GM12878 (cell line): ENCODE results near the gene ACACA. TPM values are rescaled to one million over a fixed set of nuclear protein-coding genes. Genes with fewer than 3 reads are reported as not detected.

Experiments
- ASH2L ChIP-seq: fragments of 300-600, 200-600 bp; sonication (generic); IDR thresholded peaks from 2 replicates; pipeline ENCODE4 v1.6.1; 2017; ENCODE audit warnings: low read depth, mild to moderate bottlenecking, borderline replicate concordance
- CBFB ChIP-seq: IDR thresholded peaks from 2 replicates; pipeline ENCODE4 v1.6.1; 2016; ENCODE audit warnings: antibody characterized with exemption, low read depth
- CHD2 ChIP-seq: IDR thresholded peaks from 2 replicates; pipeline ENCODE4 v1.6.1; 2011; ENCODE audit warnings: low read depth, low read length, improper control_type of control experiment, borderline replicate concordance
- EZH2 ChIP-seq: IDR thresholded peaks from 2 replicates; pipeline ENCODE4 v1.6.1; 2012; ENCODE audit warnings: low read depth, mild to moderate bottlenecking, control low read depth, inconsistent platforms, low read length, borderline replicate concordance; ENCODE audit not compliant: control insufficient read depth
- FOXM1 ChIP-seq: IDR thresholded peaks from 2 replicates; pipeline ENCODE4 v1.6.1; 2012; ENCODE audit warnings: low read depth, mild to moderate bottlenecking, inconsistent platforms, low read length, moderate library complexity
- HDAC2 ChIP-seq: fragments of 200-600 bp; sonication (generic); IDR thresholded peaks from 2 replicates; pipeline ENCODE4 v1.6.1; 2017
- HDAC6 ChIP-seq: fragments of 200-600 bp; sonication (generic); IDR thresholded peaks from one replicate; pipeline ENCODE4 v1.8.0; 2017; ENCODE audit warnings: antibody characterized with exemption; ENCODE audit not compliant: unreplicated experiment
- JUNB ChIP-seq: IDR thresholded peaks from 2 replicates; pipeline ENCODE4 v1.6.1; 2016; ENCODE audit warnings: antibody characterized with exemption, mild to moderate bottlenecking
- KLF5 ChIP-seq: fragments of 450-650 bp; IDR thresholded peaks from 2 replicates; pipeline ENCODE4 v1.6.1; 2014; ENCODE audit warnings: mild to moderate bottlenecking; ENCODE audit not compliant: partially characterized antibody
- NR2C2 ChIP-seq: IDR thresholded peaks from 2 replicates; pipeline ENCODE4 v1.6.1; 2011; ENCODE audit warnings: borderline replicate concordance, low read depth; ENCODE audit not compliant: control insufficient read depth, insufficient read length
- PAX5 ChIP-seq: IDR thresholded peaks from 2 replicates; pipeline ENCODE4 v1.6.1; 2011; ENCODE audit warnings: low read depth, low read length, borderline replicate concordance
- POU2F2 ChIP-seq: IDR thresholded peaks from 3 replicates; pipeline ENCODE4 v1.6.1; 2011; ENCODE audit warnings: low read depth, mild to moderate bottlenecking, low read length, borderline replicate concordance
- RAD51 ChIP-seq: fragments of 450-650 bp; IDR thresholded peaks from 2 replicates; pipeline ENCODE4 v1.6.1; 2016; ENCODE audit warnings: moderate library complexity, mild to moderate bottlenecking, inconsistent platforms
- RB1 ChIP-seq: fragments of 450-650 bp; formaldehyde crosslinking; IDR thresholded peaks from 2 replicates; pipeline ENCODE4 v1.6.1; 2017; ENCODE audit warnings: mild to moderate bottlenecking, borderline replicate concordance
- RCOR1 ChIP-seq: conservative IDR thresholded peaks from 2 replicates; pipeline ENCODE4 v1.6.1; 2012; ENCODE audit warnings: low read depth, low read length, improper control_type of control experiment
- SMAD1 ChIP-seq: fragments of 450-650 bp; IDR thresholded peaks from 2 replicates; pipeline ENCODE4 v1.6.1; 2018; ENCODE audit warnings: mild to moderate bottlenecking, low read depth; ENCODE audit not compliant: partially characterized antibody
- SMAD5 ChIP-seq: IDR thresholded peaks from 2 replicates; pipeline ENCODE4 v1.6.1; 2016; ENCODE audit warnings: antibody characterized with exemption, low read depth
- SUZ12 ChIP-seq: fragments of 200-600 bp; sonication (generic); IDR thresholded peaks from one replicate; pipeline ENCODE4 v1.6.1; 2018; ENCODE audit warnings: antibody characterized with exemption, mild to moderate bottlenecking; ENCODE audit not compliant: unreplicated experiment
- TCF3 ChIP-seq: IDR thresholded peaks from 2 replicates; pipeline ENCODE4 v1.6.1; 2012; ENCODE audit warnings: low read depth, mild to moderate bottlenecking, low read length, borderline replicate concordance; ENCODE audit not compliant: insufficient read depth
- YBX1 ChIP-seq: fragments of 450-650 bp; IDR thresholded peaks from 2 replicates; pipeline ENCODE4 v1.6.1; 2016; ENCODE audit warnings: antibody characterized with exemption
- ZNF207 ChIP-seq: fragments of 450-650 bp; IDR thresholded peaks from 2 replicates; pipeline ENCODE4 v1.6.1; 2014; ENCODE audit warnings: antibody characterized with exemption, mild to moderate bottlenecking, borderline replicate concordance
- ZNF217 ChIP-seq: fragments of 450-650 bp; IDR thresholded peaks from 2 replicates; pipeline ENCODE4 v1.6.1; 2017; ENCODE audit warnings: antibody characterized with exemption, mild to moderate bottlenecking
- ZNF384 ChIP-seq: IDR thresholded peaks from 2 replicates; pipeline ENCODE4 v1.6.1; 2012; ENCODE audit warnings: low read depth, mild to moderate bottlenecking, low read length, improper control_type of control experiment, borderline replicate concordance
- polyA plus RNA-seq, 11 experiments: library from polyadenylated mRNA; depleted of rRNA in 4 of 11; unstranded in 6 of 11; stranded (reverse) in 5 of 11; fragments of >200 nt; fragmentation: Nextera tagmentation in 4 of 11; fragmentation: Illumina TruSeq in 1 of 11; extraction: Ambion mirVana in 4 of 11; extraction: Trizol in 1 of 11; gene quantifications; 1 replicate in 1 of 11; 2 replicates in 10 of 11; pipeline versions ENCODE4 v1.2.1 to v1.2.3, GENCODE V29; 2011 to 2016; ENCODE audit warnings: inconsistent platforms in 2 of 11, missing spikeins in 2 of 11, low read depth in 1 of 11
- total RNA-seq, 4 experiments: library from RNA; depleted of rRNA in 3 of 4; stranded (reverse); fragments of >200 nt in 3 of 4; fragmentation: Illumina TruSeq in 1 of 4; extraction: Trizol in 1 of 4; gene quantifications; 2 replicates each; pipeline versions ENCODE4 v1.2.1 to v1.2.3, GENCODE V29; 2013 to 2021
- TF ChIP-seq, protein P1 (sequence below): fragments of 150-350 bp; IDR thresholded peaks from 2 replicates; pipeline ENCODE4 v1.6.1; 2014; ENCODE audit warnings: mild to moderate bottlenecking, low read depth, low read length
- TF ChIP-seq, protein P2 (sequence below): fragments of 450-650 bp; IDR thresholded peaks from 2 replicates; pipeline ENCODE4 v1.6.1; 2017; ENCODE audit warnings: antibody characterized with exemption, mild to moderate bottlenecking, moderate library complexity
- TF ChIP-seq, protein P3 (sequence below): fragments of 450-650 bp; IDR thresholded peaks from 2 replicates; pipeline ENCODE4 v1.6.1; 2017; ENCODE audit warnings: mild to moderate bottlenecking

ACACA gene
- total and polyA plus RNA-seq, 10 of the 15 experiments (the other 5 are each of a cell fraction or from before 2014, with no cell fraction given) = 12.9 to 74.2 (median 32.0) TPM

DNA sequence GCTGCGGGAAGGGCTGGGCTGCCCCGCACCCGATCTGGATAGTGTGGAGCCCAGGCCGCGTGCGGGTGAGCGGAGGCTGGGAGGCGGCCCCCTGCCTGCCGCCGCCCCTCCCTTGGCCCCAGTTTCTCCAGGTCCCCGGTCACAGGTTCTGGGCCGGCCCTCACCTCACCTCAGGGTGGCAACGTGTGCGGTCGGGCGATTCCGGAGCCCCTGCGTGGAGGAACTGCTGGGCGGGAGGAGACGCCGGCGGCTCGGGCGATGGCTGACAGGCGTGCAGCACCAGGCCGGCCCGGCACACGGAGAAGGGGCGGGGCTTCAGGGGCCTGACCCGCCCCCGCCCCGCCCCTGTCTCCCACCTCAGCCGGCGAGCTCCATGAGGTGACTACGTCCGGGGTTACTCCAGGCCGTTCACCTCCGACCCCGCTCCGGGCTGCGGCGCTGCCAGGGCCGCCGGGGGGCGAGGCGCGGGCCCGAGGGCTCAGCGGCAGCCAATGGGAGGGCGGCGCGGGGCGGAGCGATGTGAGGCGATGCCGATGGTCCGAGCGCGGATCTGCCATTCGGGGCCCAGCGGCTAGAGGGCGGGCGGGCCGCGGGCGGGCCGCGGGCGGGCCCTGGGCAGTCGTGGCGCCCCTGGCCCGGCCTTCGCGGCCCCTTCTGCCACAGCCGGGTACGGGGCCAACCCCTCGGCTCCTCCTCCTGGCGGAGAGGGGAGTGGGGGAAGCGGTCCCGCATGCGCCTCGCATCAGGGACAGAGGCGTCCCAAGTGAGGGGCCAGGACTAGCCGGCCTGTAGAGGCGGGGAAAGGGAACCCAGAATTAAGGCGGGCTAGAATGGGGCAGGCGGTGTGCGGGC, 47.6 kb downstream of the ACACA start (continued):
- TF ChIP-seq, protein P1, sequence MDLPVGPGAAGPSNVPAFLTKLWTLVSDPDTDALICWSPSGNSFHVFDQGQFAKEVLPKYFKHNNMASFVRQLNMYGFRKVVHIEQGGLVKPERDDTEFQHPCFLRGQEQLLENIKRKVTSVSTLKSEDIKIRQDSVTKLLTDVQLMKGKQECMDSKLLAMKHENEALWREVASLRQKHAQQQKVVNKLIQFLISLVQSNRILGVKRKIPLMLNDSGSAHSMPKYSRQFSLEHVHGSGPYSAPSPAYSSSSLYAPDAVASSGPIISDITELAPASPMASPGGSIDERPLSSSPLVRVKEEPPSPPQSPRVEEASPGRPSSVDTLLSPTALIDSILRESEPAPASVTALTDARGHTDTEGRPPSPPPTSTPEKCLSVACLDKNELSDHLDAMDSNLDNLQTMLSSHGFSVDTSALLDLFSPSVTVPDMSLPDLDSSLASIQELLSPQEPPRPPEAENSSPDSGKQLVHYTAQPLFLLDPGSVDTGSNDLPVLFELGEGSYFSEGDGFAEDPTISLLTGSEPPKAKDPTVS = no peak
- TF ChIP-seq PAX5 (no peak), HDAC6 (no peak), KLF5 (no peak), ZNF207 (no peak), POU2F2 (no peak; the same call in 2 of the 3 replicates), EZH2 (no peak), SUZ12 (no peak), HDAC2 (no peak), ASH2L (no peak), SMAD1 (no peak), RB1 (peak; percentile 75; the same call in 1 of the 2 replicates), FOXM1 (no peak), SMAD5 (no peak), RAD51 (no peak), CHD2 (no peak), YBX1 (no peak), ZNF384 (no peak), NR2C2 (no peak), CBFB (no peak), ZNF217 (no peak), RCOR1 (no peak), TCF3 (0 out of 2 replicates have a peak, but pooled peaks have one; percentile 16), JUNB (no peak)
- TF ChIP-seq, protein P2, sequence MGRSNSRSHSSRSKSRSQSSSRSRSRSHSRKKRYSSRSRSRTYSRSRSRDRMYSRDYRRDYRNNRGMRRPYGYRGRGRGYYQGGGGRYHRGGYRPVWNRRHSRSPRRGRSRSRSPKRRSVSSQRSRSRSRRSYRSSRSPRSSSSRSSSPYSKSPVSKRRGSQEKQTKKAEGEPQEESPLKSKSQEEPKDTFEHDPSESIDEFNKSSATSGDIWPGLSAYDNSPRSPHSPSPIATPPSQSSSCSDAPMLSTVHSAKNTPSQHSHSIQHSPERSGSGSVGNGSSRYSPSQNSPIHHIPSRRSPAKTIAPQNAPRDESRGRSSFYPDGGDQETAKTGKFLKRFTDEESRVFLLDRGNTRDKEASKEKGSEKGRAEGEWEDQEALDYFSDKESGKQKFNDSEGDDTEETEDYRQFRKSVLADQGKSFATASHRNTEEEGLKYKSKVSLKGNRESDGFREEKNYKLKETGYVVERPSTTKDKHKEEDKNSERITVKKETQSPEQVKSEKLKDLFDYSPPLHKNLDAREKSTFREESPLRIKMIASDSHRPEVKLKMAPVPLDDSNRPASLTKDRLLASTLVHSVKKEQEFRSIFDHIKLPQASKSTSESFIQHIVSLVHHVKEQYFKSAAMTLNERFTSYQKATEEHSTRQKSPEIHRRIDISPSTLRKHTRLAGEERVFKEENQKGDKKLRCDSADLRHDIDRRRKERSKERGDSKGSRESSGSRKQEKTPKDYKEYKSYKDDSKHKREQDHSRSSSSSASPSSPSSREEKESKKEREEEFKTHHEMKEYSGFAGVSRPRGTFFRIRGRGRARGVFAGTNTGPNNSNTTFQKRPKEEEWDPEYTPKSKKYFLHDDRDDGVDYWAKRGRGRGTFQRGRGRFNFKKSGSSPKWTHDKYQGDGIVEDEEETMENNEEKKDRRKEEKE = no peak
- TF ChIP-seq, protein P3, sequence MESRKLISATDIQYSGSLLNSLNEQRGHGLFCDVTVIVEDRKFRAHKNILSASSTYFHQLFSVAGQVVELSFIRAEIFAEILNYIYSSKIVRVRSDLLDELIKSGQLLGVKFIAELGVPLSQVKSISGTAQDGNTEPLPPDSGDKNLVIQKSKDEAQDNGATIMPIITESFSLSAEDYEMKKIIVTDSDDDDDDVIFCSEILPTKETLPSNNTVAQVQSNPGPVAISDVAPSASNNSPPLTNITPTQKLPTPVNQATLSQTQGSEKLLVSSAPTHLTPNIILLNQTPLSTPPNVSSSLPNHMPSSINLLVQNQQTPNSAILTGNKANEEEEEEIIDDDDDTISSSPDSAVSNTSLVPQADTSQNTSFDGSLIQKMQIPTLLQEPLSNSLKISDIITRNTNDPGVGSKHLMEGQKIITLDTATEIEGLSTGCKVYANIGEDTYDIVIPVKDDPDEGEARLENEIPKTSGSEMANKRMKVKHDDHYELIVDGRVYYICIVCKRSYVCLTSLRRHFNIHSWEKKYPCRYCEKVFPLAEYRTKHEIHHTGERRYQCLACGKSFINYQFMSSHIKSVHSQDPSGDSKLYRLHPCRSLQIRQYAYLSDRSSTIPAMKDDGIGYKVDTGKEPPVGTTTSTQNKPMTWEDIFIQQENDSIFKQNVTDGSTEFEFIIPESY = no peak
